Cardiac muscle cell (in vitro differentiated cells and primary cell): Measurements from ENCODE around the gene FBXL16. TPM values are rescaled to one million over a fixed set of nuclear protein-coding genes. Genes with fewer than 3 reads are reported as not detected.
"Not testable (repeated sequence)": the region's sequence is repeated elsewhere in the genome, so short reads cannot be mapped to it uniquely, and the experiment has no call there.

Experiments
- DNase-seq, 2 donors: peaks; one replicate each; pipeline versions ENCODE4 v3.0.0 to v3.0.0-alpha.2; 2010 to 2017; ENCODE audit warnings: low read depth in 1 of 2, low spot score in 1 of 2
- H3K27ac ChIP-seq: fragments of 200-600 bp; sonication (generic); 2 replicates; pipeline ENCODE4 v1.5.1; 2016
- H3K27me3 ChIP-seq: fragments of 200-600 bp; sonication (generic); 2 replicates; pipeline ENCODE4 v1.6.0; 2016; ENCODE audit warnings: control low read depth
- H3K36me3 ChIP-seq: fragments of 200-600 bp; sonication (generic); 2 replicates; pipeline ENCODE4 v1.5.1; 2016; ENCODE audit warnings: control low read depth
- H3K4me1 ChIP-seq: fragments of 200-600 bp; sonication (generic); 2 replicates; pipeline ENCODE4 v1.8.1; 2017; ENCODE audit warnings: low read depth, mild to moderate bottlenecking, mixed run types
- H3K4me3 ChIP-seq: fragments of 200-600 bp; sonication (generic); 2 replicates; pipeline ENCODE4 v1.5.1; 2016; ENCODE audit warnings: mild to moderate bottlenecking
- H3K9me3 ChIP-seq: fragments of 200-600 bp; sonication (generic); 2 replicates; pipeline ENCODE4 v1.5.1; 2017; ENCODE audit warnings: low read depth, mild to moderate bottlenecking, control low read depth
- CTCF ChIP-seq: IDR thresholded peaks from 2 replicates; pipeline ENCODE4 v1.5.1; 2012; ENCODE audit warnings: low read depth, mild to moderate bottlenecking, low read length
- polyA plus RNA-seq: library from polyadenylated mRNA; unstranded; fragments of >200 nt; fragmentation: Nextera tagmentation; extraction: Ambion mirVana; gene quantifications from 2 replicates; pipeline ENCODE4 v1.2.1, GENCODE V29; 2016
- total RNA-seq: library from RNA; depleted of rRNA; stranded (reverse); fragments of >200 nt; gene quantifications from 2 replicates; pipeline ENCODE4 v1.2.3, GENCODE V29; 2016

The FBXL16 gene
- total and polyA plus RNA-seq, 2 experiments from 2014 or later = 0.12 to 1.4 TPM

DNA sequence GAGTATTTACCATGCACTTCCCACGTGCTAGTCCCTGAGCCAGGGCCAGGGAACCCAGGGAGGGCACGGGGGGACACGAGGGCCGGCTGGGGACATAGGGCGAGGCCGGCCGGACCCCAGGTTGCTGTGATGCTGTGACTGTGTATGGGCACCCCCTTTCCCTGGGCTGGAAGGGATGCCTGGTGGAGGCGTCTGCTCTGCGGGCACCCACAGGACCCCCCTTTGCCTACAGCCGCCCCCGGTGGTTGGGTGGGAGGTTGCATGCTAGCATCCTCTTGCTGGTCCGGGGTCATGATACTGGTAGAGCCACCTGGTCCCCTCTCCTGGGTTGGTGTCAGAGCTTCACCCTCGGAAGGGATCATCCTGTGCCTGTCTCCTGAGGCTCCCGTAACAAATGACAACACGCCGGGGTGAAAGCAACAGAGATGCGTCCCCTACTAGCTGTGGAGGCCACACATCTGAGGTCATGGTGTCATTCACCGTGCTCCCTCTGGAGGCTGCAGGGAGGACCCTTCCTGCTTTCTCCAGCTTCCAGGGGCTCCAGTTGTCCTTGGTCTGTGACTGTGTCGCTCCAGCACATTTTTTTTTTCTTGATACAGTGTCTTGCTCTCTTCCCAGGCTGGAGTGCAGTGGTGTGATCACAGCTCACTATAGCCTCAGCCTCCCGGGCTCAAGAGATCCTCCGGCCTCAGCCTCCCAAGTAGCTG lies 38.3 kb upstream of the FBXL16 start:
- no peak for DNase-seq
- H3K36me3 ChIP-seq = no peaks in the 10 kb centered on the region
- no peaks in the 10 kb centered on the region for H3K4me1 ChIP-seq
- peak; percentile 12 for TF ChIP-seq CTCF
- H3K27me3 ChIP-seq = no peaks in the 10 kb centered on the region
- H3K27ac ChIP-seq = no peak overlapping the region
- H3K4me3 ChIP-seq = no peak overlapping the region
- no peaks in the 10 kb centered on the region for H3K9me3 ChIP-seq

GRCh38 chr16:742894-743293 lies 37.3 kb upstream of the FBXL16 start:
- not testable (repeated sequence) for H3K4me1 ChIP-seq, H3K27ac ChIP-seq, H3K9me3 ChIP-seq, H3K36me3 ChIP-seq, H3K4me3 ChIP-seq, H3K27me3 ChIP-seq, DNase-seq

GRCh38 chr16:741986-742629 lies 36.5 kb upstream of the FBXL16 start:
- Histone ChIP-seq H3K4me1 (no peaks in the 10 kb centered on the region), H3K27ac (no peak overlapping the region), H3K36me3 (no peaks in the 10 kb centered on the region), H3K4me3 (no peak overlapping the region), H3K27me3 (no peaks in the 10 kb centered on the region), H3K9me3 (no peaks in the 10 kb centered on the region)
- DNase-seq = no peak
- TF ChIP-seq CTCF = no peak

- Histone ChIP-seq H3K4me3 (peak within 1 kb of the TSS; percentile 95), H3K27ac (no peak within 1 kb of the TSS), H3K27me3 (no peaks in the 10 kb centered on the region), H3K4me1 (no peaks in the 10 kb centered on the region), H3K36me3 (peaks cover under 1% of the 10 kb centered on the region), H3K9me3 (no peaks in the 10 kb centered on the region)
- DNase-seq = peak; percentile 92 to 95
- TF ChIP-seq CTCF = peak; percentile 75
These were observed 35.3 kb upstream of the FBXL16 start, which contains the start of gene CIAO3 for GRCh38 chr16:740764-741505. TSS of gene CIAO3 (minus strand) at chr16:740997. CDS start at chr16:740985, 12 bp downstream.

DNA sequence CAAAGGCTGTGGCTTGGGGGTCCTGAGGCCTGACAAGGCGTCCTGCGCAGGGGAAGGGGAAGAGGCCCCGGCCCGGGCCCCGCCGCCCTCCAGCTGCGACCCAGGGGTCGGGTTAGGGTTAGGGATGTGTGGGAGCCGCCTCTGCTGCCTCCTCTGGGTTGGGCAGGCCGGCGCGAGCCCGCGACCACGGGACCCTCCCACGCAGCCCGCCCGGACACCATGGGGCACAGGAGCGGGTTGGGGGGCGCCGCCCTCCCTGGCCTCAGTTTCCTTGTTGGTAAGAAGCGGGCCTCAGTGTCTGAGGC lies 34.8 kb upstream of the FBXL16 start:
- Histone ChIP-seq H3K36me3 (peaks cover 6% of the 10 kb centered on the region), H3K4me3 (peak overlapping the region; percentile 95), H3K9me3 (no peaks in the 10 kb centered on the region), H3K27ac (no peak overlapping the region), H3K4me1 (no peaks in the 10 kb centered on the region), H3K27me3 (no peaks in the 10 kb centered on the region)
- no peak for DNase-seq
- no peak for TF ChIP-seq CTCF
